ENCODE measurements around the gene KNSTRN. TPM values are rescaled to one million over a fixed set of nuclear protein-coding genes. Genes with fewer than 3 reads are reported as not detected.

Gene KNSTRN
- total RNA-seq, 4 donors from 2014 or later = 3.3 to 7.1 (median 4.2) TPM

DNA sequence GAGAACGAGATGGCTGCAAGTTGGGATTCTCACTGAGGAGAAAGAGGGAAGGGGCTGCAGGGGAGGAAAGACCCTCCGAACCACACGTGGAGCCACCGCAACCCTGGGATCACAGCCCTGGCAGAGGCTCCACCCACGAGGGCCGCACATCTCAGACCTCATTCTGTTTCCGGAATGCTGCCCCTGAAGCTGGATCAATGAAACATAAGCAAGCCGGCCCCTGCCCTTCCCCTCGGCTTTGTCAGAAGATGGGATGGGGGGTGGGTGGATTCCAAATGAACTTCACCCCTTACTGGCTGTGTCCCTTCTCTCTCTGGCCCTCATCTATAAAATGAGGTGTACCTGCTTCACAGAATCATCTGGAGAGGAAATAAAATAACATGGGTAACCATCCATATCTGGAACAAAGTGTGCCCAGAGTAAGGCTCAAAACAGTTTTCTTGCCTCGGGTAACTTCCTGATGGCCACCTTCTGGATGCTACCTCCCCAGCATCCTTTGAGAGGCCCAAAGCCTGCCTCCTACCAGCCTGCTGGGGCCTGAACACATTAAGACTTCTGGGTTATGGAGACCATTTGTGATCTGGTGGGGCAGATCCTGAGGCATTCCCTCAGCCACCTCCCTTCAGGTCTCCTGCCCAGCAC is 37.2 kb upstream of the KNSTRN start:
- no peaks in the 10 kb centered on the region for H3K27me3 ChIP-seq
- WGBS, 2 donors = 59 to 67% methylated on average over 10 of the region's 10 CpGs
- no peak for TF ChIP-seq POLR2A (IDR thresholded peaks at IDR 0.05)
- no peak for TF ChIP-seq EP300 (IDR thresholded peaks at IDR 0.05)
- peak overlapping the region in 2 of 4 donors; percentile 46 to 76 for H3K27ac ChIP-seq
- H3K4me1 ChIP-seq = peaks cover 0 to 66% (median 18%) of the 10 kb centered on the region in 4 donors
- H3K9me3 ChIP-seq = no peaks in the 10 kb centered on the region
- H3K36me3 ChIP-seq = no peaks in the 10 kb centered on the region
- no peak overlapping the region for H3K4me3 ChIP-seq
- no peak for DNase-seq (ENCODE audit: low spot score in 2 of 2)

DNA sequence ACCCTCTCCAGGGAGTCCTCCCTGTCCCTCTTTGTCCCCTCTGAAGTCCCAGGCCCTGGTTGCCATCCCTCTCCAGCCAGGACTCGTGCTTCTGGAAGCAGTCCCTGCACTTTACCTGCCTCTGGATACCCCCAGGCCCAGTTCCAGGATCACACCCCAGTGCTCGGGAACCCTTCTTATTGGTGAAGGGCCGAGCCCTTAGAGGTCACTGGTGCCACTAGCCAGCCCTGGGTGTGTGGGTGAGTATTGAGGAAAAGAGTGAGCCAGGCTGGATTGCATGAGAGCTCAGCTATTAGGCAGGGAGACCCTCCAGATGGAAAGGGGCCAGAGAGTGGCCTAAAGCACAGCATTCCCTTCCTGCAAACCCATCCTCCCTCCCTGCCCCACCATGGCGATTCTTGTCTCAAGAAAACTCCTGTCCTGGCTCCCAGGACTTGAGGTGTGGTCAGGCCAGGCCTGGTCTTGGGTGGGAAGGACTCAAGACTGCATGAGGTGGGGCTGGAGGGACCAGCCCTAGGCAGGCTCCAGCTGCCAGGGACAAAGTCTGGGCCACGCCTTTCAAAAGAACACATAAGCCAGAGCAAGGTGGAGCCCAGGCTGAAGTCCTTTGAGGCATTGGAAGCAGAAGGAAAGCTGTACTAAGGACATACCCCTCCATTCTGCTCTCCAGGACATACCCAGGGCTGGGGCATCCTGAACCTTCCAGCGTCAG is 36.5 kb upstream of the KNSTRN start:
- WGBS, 2 donors = 84 to 85% methylated on average over 4 to 5 of the region's 6 CpGs
- TF ChIP-seq POLR2A (IDR thresholded peaks at IDR 0.05) = no peak
- TF ChIP-seq, protein P1, sequence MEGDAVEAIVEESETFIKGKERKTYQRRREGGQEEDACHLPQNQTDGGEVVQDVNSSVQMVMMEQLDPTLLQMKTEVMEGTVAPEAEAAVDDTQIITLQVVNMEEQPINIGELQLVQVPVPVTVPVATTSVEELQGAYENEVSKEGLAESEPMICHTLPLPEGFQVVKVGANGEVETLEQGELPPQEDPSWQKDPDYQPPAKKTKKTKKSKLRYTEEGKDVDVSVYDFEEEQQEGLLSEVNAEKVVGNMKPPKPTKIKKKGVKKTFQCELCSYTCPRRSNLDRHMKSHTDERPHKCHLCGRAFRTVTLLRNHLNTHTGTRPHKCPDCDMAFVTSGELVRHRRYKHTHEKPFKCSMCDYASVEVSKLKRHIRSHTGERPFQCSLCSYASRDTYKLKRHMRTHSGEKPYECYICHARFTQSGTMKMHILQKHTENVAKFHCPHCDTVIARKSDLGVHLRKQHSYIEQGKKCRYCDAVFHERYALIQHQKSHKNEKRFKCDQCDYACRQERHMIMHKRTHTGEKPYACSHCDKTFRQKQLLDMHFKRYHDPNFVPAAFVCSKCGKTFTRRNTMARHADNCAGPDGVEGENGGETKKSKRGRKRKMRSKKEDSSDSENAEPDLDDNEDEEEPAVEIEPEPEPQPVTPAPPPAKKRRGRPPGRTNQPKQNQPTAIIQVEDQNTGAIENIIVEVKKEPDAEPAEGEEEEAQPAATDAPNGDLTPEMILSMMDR (IDR thresholded peaks at IDR 0.05) = no peak
- no peak for TF ChIP-seq EP300 (IDR thresholded peaks at IDR 0.05)
- H3K27ac ChIP-seq = peak overlapping the region in 2 of 4 donors; percentile 46 to 76

DNA sequence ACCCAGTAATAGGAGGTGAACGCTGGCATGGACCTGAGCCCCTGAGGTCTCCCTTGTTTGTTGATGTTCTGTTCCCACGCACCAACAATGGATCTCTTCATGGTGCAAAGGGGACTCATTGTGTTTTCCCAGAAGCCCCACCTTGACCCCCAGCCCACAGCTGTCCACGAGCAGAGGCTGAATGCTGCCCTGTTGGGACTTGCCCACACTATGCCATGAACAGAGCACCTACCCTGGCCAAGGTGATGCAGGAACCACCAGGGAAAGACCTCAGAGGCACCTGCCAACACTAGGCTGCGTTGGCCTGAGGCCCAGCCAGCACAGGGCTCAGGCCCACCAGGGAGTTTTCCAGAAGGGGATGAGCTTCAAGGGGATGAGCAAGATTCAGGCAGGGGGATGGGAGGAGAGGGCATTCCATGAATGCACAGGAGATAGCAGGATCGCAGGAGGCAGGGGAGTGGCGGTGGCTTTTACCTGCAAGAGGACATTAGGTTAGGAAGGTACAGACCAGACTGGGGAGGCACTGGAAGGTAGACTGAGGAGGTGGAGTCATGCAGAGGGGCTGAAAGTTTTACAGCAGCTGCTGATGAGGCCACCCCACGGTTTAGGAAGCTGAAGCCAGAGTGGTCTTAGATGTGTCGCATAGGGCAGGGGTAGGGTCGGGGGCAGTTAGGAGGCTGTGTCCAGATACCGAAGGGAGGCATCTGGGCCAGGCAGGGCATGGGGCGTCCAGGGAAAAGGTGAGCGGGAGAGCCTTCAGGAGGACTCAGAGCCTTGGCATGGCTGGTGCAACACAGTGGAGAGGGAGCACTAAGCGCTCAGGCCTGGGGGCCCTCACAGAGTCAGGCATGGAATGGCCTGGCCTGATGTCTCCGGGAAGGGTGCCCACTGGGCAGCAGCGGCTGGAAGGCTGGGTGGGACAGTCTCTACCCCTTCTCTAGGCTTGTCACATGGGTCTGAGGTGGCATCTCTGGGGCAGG is 35.7 kb upstream of the KNSTRN start:
- WGBS, 2 donors = 81 to 84% methylated on average over 12 to 15 of the region's 15 CpGs
- no peak for DNase-seq (ENCODE audit: low spot score in 2 of 2)
- no peak overlapping the region for H3K4me3 ChIP-seq
- peak overlapping the region in 2 of 4 donors; percentile 46 to 76 for H3K27ac ChIP-seq
- H3K36me3 ChIP-seq = no peaks in the 10 kb centered on the region
- H3K27me3 ChIP-seq = no peaks in the 10 kb centered on the region
- H3K4me1 ChIP-seq = peaks cover 0 to 51% (median 7%) of the 10 kb centered on the region in 4 donors
- no peaks in the 10 kb centered on the region for H3K9me3 ChIP-seq
- no peak for TF ChIP-seq EP300 (IDR thresholded peaks at IDR 0.05)
- TF ChIP-seq POLR2A (IDR thresholded peaks at IDR 0.05) = no peak
- TF ChIP-seq, protein P1 (IDR thresholded peaks at IDR 0.05) = no peak

More for the DNA sequence above, 36.5 kb upstream of the KNSTRN start:
- no peaks in the 10 kb centered on the region for H3K36me3 ChIP-seq
- H3K4me1 ChIP-seq = peaks cover 0 to 60% (median 14%) of the 10 kb centered on the region in 4 donors
- H3K4me3 ChIP-seq = no peak overlapping the region
- DNase-seq (ENCODE audit: low spot score in 2 of 2) = no peak
- no peaks in the 10 kb centered on the region for H3K9me3 ChIP-seq
- H3K27me3 ChIP-seq = no peaks in the 10 kb centered on the region

DNA sequence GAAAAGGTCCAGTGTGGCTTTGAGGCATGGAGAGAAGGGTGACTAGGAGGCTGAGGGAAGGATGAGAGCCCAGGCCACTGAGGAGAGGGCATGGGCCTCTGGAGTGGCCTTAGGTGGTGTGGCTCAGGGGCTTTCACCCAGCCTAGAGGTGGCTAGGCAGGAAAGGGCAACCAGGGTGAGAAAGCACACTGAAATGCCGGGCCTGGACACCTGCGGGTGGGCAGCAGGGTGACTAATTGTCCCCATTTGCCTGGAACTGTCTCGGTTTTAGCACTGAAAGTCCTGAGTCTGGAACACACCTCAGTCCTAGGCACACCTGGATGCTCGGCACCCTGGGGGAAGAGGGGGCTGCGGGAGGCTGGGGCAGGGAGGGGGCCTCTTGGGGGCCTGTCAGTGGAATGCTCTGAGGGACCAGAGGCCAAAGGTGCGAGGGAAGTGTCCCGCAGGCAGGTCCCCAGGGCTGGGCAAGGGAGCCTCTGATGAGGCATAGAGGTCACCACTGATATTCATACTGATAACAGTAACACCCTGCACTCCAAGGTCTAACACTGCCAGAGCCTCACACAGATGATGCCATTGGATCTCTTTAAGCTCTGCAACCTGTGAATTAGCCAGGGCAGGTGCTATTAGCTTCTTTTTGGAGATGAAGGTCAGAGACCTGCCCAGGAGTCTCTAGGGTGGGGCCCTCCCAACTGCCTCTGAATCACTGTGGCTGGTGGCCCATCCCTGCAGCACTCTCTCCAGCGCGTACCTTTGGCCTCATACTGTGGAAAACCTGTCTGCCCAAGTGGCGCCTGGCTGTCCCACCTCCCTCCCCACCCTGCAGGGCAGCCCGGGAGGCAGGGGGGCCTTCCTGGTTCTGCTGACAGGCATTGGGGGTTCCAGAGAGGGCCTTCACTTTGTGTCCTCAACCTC is 34.7 kb upstream of the KNSTRN start:
- H3K4me1 ChIP-seq = peaks cover 0 to 42% (median 7%) of the 10 kb centered on the region in 4 donors
- no peaks in the 10 kb centered on the region for H3K27me3 ChIP-seq
- H3K9me3 ChIP-seq = no peaks in the 10 kb centered on the region
- no peaks in the 10 kb centered on the region for H3K36me3 ChIP-seq
- WGBS, 2 donors = 89 to 93% methylated on average over 11 of the region's 11 CpGs
- TF ChIP-seq EP300 (IDR thresholded peaks at IDR 0.05) = no peak
- TF ChIP-seq POLR2A (IDR thresholded peaks at IDR 0.05) = no peak
- TF ChIP-seq, protein P1 (IDR thresholded peaks at IDR 0.05) = no peak
- no peak for DNase-seq (ENCODE audit: low spot score in 2 of 2)
- H3K27ac ChIP-seq = peak overlapping the region in 1 of 4 donors; percentile 81
- H3K4me3 ChIP-seq = no peak overlapping the region
